Thyroid gland (tissue), 4 donors: ENCODE data around the gene SCUBE2.
"Not testable (repeated sequence)": the region's sequence is repeated elsewhere in the genome, so short reads cannot be mapped to it uniquely, and the experiment has no call there.

ENCODE experiments used
- CTCF ChIP-seq, 6 experiments: fragments of 200-600 bp in 3 of 6; fragments of 450-650 bp in 3 of 6; sonication (generic) in 3 of 6; IDR thresholded peaks; one replicate each; pipeline ENCODE4 v1.5.1; 2016 to 2019; ENCODE audit warnings: antibody characterized with exemption in 6 of 6, mild to moderate bottlenecking in 2 of 6, inconsistent platforms in 1 of 6, moderate library complexity in 1 of 6
- POLR2A ChIP-seq, 2 donors: fragments of 450-650 bp; IDR thresholded peaks; one replicate each; pipeline ENCODE4 v1.6.1; 2017; ENCODE audit warnings: antibody characterized with exemption in 2 of 2, mild to moderate bottlenecking in 2 of 2, moderate library complexity in 1 of 2

- not testable (repeated sequence) for TF ChIP-seq CTCF, POLR2A (IDR thresholded peaks at IDR 0.05)
These were observed 6.0 kb upstream of the SCUBE2 start for GRCh38 chr11:9097186-9097943.
